Gastroesophageal sphincter (tissue), 4 donors: ENCODE results near the gene SLC25A46. TPM values are rescaled to one million over a fixed set of nuclear protein-coding genes. Genes with fewer than 3 reads are reported as not detected.
A peak's percentile ranks its signal among the peaks of the same experiment; 100 is the strongest.
"Not testable (repeated sequence)": the region's sequence is repeated elsewhere in the genome, so short reads cannot be mapped to it uniquely, and the experiment has no call there.

Experiments used
- ATAC-seq: fragments of 150-250 bp; one replicate; pipeline ENCODE4 v1.9.1; 2016; ENCODE audit warnings: mild to moderate bottlenecking, moderate library complexity
- H3K27ac ChIP-seq, 4 donors: fragments of 200-600 bp; sonication (generic) in 3 of 4; 1 replicate in 3 of 4; 2 replicates in 1 of 4; pipeline ENCODE4 v1.5.1; 2016 to 2019
- H3K27me3 ChIP-seq: fragments of 200-600 bp; sonication (generic); one replicate; pipeline ENCODE4 v1.5.1; 2019
- H3K36me3 ChIP-seq, 2 donors: fragments of 200-600 bp; sonication (generic); one replicate each; pipeline ENCODE4 v1.5.1; 2019; ENCODE audit warnings: control low read depth in 1 of 2
- H3K4me1 ChIP-seq, 3 donors: fragments of 200-600 bp; sonication (generic); 1 replicate in 2 of 3; 2 replicates in 1 of 3; pipeline ENCODE4 v1.5.1; 2016 to 2019; ENCODE audit warnings: control low read depth in 2 of 3
- H3K4me3 ChIP-seq, 2 donors: fragments of 200-600 bp; sonication (generic); one replicate each; pipeline ENCODE4 v1.5.1; 2019; ENCODE audit warnings: mild to moderate bottlenecking in 1 of 2, moderate library complexity in 1 of 2
- H3K9me3 ChIP-seq, 3 donors: fragments of 200-600 bp; sonication (generic); one replicate each; pipeline ENCODE4 v1.5.1; 2017 to 2019; ENCODE audit warnings: control low read depth in 2 of 3
- CTCF ChIP-seq, 4 experiments: fragments of 200-600 bp in 2 of 4; fragments of 450-650 bp in 2 of 4; sonication (generic) in 1 of 4; IDR thresholded peaks; one replicate each; pipeline ENCODE4 v1.5.1; 2017 to 2019; ENCODE audit warnings: antibody characterized with exemption in 4 of 4, mild to moderate bottlenecking in 2 of 4, moderate library complexity in 2 of 4
- EP300 ChIP-seq: sonication (generic); formaldehyde crosslinking; IDR thresholded peaks from one replicate; pipeline ENCODE4 v1.6.1; 2017; ENCODE audit warnings: antibody characterized with exemption, mild to moderate bottlenecking
- POLR2A ChIP-seq, 2 donors: fragments of 450-650 bp; IDR thresholded peaks; one replicate each; pipeline ENCODE4 v1.6.1; 2017; ENCODE audit warnings: antibody characterized with exemption in 2 of 2, mild to moderate bottlenecking in 2 of 2, moderate library complexity in 1 of 2
- POLR2AphosphoS5 ChIP-seq: sonication (generic); formaldehyde crosslinking; IDR thresholded peaks from one replicate; pipeline ENCODE4 v1.6.1; 2017; ENCODE audit warnings: antibody characterized with exemption
- whole genome bisulfite sequencing, 2 donors: methylation state at CpG; one replicate each; pipeline ENCODE4 v1.1.5; 2018; ENCODE audit warnings: low coverage in 1 of 2; 5-methylcytosine and 5-hydroxymethylcytosine counted together
- total RNA-seq, 4 donors: library from RNA; depleted of rRNA; stranded (reverse); fragments of >200 nt; gene quantifications; one replicate each; pipeline ENCODE4 v1.1.0, GENCODE V29; 2016

SLC25A46 gene
- 10 to 100 TPM; 53.2 to 85.1 (median 68.2) TPM for total RNA-seq

GRCh38 chr5:110738812-110739651 lies at the start of gene SLC25A46:
SLC25A46 (plus strand) TSS chr5:110739007; CDS start chr5:110739120, 113 bp downstream.
- Histone ChIP-seq H3K4me1 (peaks cover 0 to 31% (median 10%) of the 10 kb centered on the region in 3 donors), H3K36me3 (no peaks in the 10 kb centered on the region), H3K9me3 (no peaks in the 10 kb centered on the region), H3K4me3 (peak within 1 kb of the TSS; percentile 97 to 98), H3K27ac (peak within 1 kb of the TSS; percentile 66 to 92 (median 88)), H3K27me3 (no peaks in the 10 kb centered on the region)
- TF ChIP-seq EP300 (no peak), POLR2A (IDR thresholded peaks at IDR 0.05) (peak; percentile 47 to 49), POLR2AphosphoS5 (peak; percentile 69), CTCF (IDR thresholded peaks at IDR 0.05) (no peak)
- peak; percentile 96 for ATAC-seq
- WGBS, 2 donors, result 0 to 1% methylated on average over 1 to 24 of the region's 62 CpGs

GRCh38 chr5:110690587-110690986 lies 48.2 kb upstream of the SLC25A46 start:
- not testable (repeated sequence) for H3K4me3 ChIP-seq, H3K9me3 ChIP-seq, H3K4me1 ChIP-seq

GRCh38 chr5:110692669-110693068 lies 46.1 kb upstream of the SLC25A46 start:
- ATAC-seq, H3K27me3 ChIP-seq: not testable (repeated sequence)

More at GRCh38 chr5:110690587-110690986, 48.2 kb upstream of the SLC25A46 start:
- ATAC-seq, H3K27me3 ChIP-seq, H3K27ac ChIP-seq, H3K36me3 ChIP-seq: not testable (repeated sequence)
- WGBS, 2 donors, result 83 to 100% methylated on average over 1 of the region's 1 CpG

GRCh38 chr5:110702300-110702699 lies 36.5 kb upstream of the SLC25A46 start:
- Histone ChIP-seq H3K9me3 (no peaks in the 10 kb centered on the region), H3K27ac (no peak overlapping the region), H3K27me3 (no peaks in the 10 kb centered on the region), H3K36me3 (no peaks in the 10 kb centered on the region), H3K4me3 (no peak overlapping the region), H3K4me1 (no peaks in the 10 kb centered on the region)
- 60 to 63% methylated on average over 1 of the region's 1 CpG for WGBS, 2 donors
- no peak for ATAC-seq
- no peak for TF ChIP-seq EP300
- no peak for TF ChIP-seq POLR2AphosphoS5
- TF ChIP-seq POLR2A (IDR thresholded peaks at IDR 0.05), result no peak
- TF ChIP-seq CTCF (IDR thresholded peaks at IDR 0.05), result no peak

More at GRCh38 chr5:110692669-110693068, 46.1 kb upstream of the SLC25A46 start:
- not testable (repeated sequence) for H3K4me3 ChIP-seq, H3K36me3 ChIP-seq, H3K27ac ChIP-seq, H3K4me1 ChIP-seq, H3K9me3 ChIP-seq
- 73% methylated on average over 3 of the region's 5 CpGs; no CpG with 5 or more reads in 1 of the 2 donors for WGBS, 2 donors

GRCh38 chr5:110702704-110703103 lies 36.1 kb upstream of the SLC25A46 start:
- Histone ChIP-seq H3K4me1 (no peaks in the 10 kb centered on the region), H3K27me3 (no peaks in the 10 kb centered on the region), H3K9me3 (no peaks in the 10 kb centered on the region), H3K27ac (no peak overlapping the region), H3K36me3 (no peaks in the 10 kb centered on the region), H3K4me3 (no peak overlapping the region)
- no peak for TF ChIP-seq POLR2AphosphoS5
- no peak for TF ChIP-seq EP300
- TF ChIP-seq CTCF (IDR thresholded peaks at IDR 0.05), result no peak
- TF ChIP-seq POLR2A (IDR thresholded peaks at IDR 0.05), result no peak
- no peak for ATAC-seq
- WGBS, 2 donors, result 30 to 32% methylated on average over 2 to 3 of the region's 3 CpGs

GRCh38 chr5:110703481-110703880 lies 35.3 kb upstream of the SLC25A46 start:
- no peak for ATAC-seq
- 62 to 68% methylated on average over 2 of the region's 2 CpGs for WGBS, 2 donors

More at GRCh38 chr5:110703481-110703880, 35.3 kb upstream of the SLC25A46 start:
- Histone ChIP-seq H3K9me3 (no peaks in the 10 kb centered on the region), H3K4me1 (no peaks in the 10 kb centered on the region), H3K27me3 (no peaks in the 10 kb centered on the region), H3K4me3 (no peak overlapping the region), H3K27ac (no peak overlapping the region), H3K36me3 (no peaks in the 10 kb centered on the region)
- TF ChIP-seq POLR2A (IDR thresholded peaks at IDR 0.05), result no peak
- TF ChIP-seq CTCF (IDR thresholded peaks at IDR 0.05), result no peak
- TF ChIP-seq EP300, result no peak
- no peak for TF ChIP-seq POLR2AphosphoS5
